Erythroblast (primary cell): ENCODE data around the gene CALCOCO2.

Experiments used
- GATA1 ChIP-seq: IDR thresholded peaks from 2 replicates; pipeline ENCODE4 v1.6.1; 2011; ENCODE audit warnings: low read depth, mild to moderate bottlenecking, control low read depth, low read length, moderate library complexity
- POLR2A ChIP-seq: IDR thresholded peaks from 2 replicates; pipeline ENCODE4 v1.6.1; 2011; ENCODE audit warnings: mild to moderate bottlenecking, low read length

DNA sequence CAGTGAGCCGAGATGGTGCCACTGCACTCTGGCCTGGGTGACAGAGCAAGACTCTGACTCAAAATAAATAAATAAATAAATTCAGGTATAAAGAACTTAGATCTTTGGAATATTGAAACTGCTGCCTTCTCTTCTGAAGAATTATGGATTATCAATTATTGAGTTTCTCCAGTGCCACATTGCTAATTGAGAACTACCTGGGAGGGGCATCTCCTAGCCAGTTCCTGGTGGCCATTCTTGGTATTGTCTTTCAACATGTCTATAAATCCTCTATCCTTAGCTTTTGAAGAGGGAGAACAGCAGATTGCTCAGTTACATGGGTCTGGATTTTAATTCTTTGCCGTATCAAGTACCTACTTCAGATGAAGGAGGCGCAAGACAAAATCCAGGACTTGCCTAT is 29.2 kb downstream of the CALCOCO2 start:
- no peak for TF ChIP-seq POLR2A
- TF ChIP-seq GATA1, result no peak
